GM19372 (cell line): ENCODE data around the gene RNU1-3.
"Not testable (repeated sequence)": the region's sequence is repeated elsewhere in the genome, so short reads cannot be mapped to it uniquely, and the experiment has no call there.

Source experiments
- ATAC-seq: cut with Tn5 transposase; IDR thresholded peaks from one replicate; pipeline ENCODE4 v1.9.1; 2021; ENCODE audit warnings: mild to moderate bottlenecking, low read depth, moderate library complexity; ENCODE audit not compliant: unreplicated experiment

Gene RNU1-3

DNA sequence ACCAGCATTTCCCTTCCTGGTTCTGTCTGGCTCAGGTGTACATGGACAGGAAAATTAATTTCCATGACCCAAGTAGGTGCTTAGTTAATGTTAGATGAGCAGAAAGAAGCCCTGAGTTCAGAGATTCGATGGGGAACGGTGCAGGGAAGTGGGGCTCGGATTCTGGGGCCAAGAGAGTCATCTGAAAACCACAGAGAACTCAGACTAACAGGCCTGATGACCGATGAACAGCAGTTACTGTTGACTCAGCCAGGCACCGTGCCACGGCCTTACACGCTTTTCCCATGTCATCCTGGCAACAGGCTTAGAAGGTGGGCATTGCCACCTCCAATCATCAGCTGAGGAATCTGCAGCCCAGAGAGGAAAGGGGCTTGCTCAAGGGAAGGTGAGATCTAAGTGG is 43.4 kb downstream of the RNU1-3 start:
- ATAC-seq = not testable (repeated sequence)

GRCh38 chr1:16621681-16622315 is 45.0 kb downstream of the RNU1-3 start:
- not testable (repeated sequence) for ATAC-seq

DNA sequence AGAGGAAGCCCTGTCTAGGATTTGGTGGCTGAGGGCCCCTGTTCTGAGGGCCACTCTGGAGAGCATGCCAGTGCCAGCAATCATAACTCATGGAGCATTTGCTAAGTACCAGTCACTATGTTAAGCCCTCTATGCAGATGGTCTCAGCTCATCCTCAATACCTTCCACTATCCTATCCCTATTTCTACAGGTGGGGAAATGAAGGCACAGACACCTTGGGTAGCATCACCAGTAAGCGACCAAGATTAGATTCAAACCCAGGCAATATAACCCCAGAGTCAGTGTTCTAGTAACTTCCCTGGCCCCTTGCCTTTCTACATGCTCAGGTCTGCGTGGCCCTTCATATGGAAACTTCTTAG is 45.5 kb downstream of the RNU1-3 start:
- no peak for ATAC-seq

GRCh38 chr1:16619803-16620501 is 46.8 kb downstream of the RNU1-3 start:
- not testable (repeated sequence) for ATAC-seq

DNA sequence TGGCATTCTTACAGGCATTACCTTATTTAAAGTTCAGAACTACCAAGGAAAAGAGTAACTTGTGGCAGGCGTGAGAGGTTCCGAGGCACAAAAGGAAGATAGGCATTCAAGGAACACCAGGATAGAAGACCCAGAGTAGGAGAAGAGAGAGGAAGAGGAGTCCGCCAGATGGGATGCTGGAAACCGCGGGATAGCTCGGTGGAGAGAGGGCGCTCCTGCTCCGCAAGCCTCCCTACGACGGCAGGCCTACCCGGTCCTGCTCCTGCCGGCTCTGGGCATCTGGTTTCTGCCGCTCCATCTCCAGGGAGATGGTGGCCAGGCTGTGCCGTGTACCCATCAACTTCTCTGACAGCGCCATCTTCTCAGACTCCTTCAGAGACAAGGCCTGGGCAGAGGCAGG is 48.0 kb downstream of the RNU1-3 start:
- ATAC-seq = no peak

- no peak for ATAC-seq
Measured at GRCh38 chr1:16617778-16618580, 48.8 kb downstream of the RNU1-3 start.

DNA sequence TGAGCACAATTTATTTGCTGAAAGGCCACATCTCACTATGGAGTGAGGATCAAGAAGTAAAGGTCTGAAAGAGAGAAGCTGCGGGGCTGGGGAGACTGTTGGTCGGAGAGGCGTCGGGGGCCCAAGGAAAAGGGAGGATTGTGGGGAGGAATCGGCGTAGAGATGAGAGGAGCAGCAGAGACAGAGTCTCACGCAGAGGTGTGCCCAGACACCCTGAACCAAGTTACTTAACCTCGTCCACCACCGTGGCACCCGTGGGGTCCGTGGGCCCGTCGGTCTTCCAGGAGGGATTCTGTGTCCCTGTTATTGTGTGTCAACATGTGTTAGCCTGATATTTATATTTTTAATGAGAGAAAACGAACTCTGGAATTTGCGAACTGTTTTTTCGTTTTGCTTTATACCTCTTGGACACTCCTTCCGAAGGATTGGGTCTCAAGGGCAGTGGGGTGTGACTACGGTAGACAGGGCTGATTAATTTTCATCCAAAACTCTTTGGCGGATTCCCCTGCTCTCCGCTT is 49.6 kb downstream of the RNU1-3 start:
- ATAC-seq = no peak
